Measurements from ENCODE around the gene RAPSN. TPM values are rescaled to one million over a fixed set of nuclear protein-coding genes. Genes with fewer than 3 reads are reported as not detected.
A peak's percentile ranks its signal among the peaks of the same experiment; 100 is the strongest.

RAPSN gene
- polyA plus RNA-seq, 3 donors: 1.2 TPM; not detected in 2

DNA sequence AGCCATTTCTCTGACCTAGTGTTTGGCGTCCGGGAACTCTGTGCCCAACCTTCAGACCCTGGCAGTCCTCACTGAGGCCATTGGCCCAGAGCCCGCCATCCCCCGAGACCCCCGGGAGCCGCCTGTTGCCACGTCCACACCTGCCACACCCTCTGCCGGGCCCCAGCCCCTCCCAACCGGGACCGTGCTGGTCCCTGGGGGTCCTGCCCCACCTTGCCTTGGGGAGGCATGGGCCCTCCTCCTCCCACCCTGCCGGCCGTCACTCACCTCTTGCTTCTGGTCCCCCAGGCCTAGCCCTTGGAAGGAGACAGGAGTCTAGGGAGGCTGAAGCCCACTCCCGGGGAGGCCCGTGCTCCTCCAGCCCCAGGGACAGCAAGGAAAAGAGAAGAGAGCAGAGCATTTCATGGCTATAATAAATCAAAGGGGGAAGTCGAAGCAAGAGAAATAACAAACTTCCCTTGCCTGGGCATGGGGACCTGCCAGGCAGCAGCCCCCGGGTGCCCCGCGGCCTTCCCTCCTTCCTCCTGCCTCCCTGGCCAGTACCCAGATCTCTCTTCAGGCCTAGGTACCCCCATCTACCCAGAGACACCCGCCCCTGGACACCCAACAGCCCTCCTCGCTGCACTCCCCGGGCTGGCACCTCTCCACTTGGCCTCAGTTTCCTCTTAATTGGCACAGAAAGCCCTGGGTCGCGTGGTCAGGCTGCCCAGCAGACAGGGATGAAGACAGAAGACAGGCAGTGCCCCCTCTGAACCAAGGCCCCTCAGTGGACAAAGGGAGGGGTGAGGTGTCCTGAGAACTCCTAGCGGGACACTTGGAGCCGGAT lies 53.5 kb downstream of the RAPSN start:
- peak overlapping the region; percentile 79 for H3K4me2 ChIP-seq (replicated peaks; ENCODE audit: extremely low read depth, low read length, poor library complexity, severe bottlenecking)
- peak overlapping the region; percentile 80 to 94 for H3K4me3 Mint-ChIP-seq

More for the DNA sequence above, 53.5 kb downstream of the RAPSN start:
- no peaks in the 10 kb centered on the region for H4K20me1 ChIP-seq (ENCODE audit: insufficient read depth, low read length)
- H3K79me2 ChIP-seq (ENCODE audit: insufficient read depth, low read length): peaks cover 61% of the 10 kb centered on the region
- 2% methylated on average over 19 of the region's 25 CpGs for WGBS (ENCODE audit: insufficient coverage)
- H3K27ac ChIP-seq (ENCODE audit: low read depth in 1 of 2, low read length in 2 of 2): peak overlapping the region; percentile 98 to 100
- H3K36me3 ChIP-seq (replicated peaks in 1 of 2; ENCODE audit: control insufficient read depth in 1 of 2, insufficient read depth in 2 of 2, low read length in 2 of 2): no peaks in the 10 kb centered on the region
- H3K4me1 Mint-ChIP-seq: peaks cover 66% of the 10 kb centered on the region
- peak in 2 of 3 donors; percentile 45 to 67 for DNase-seq
- H3K27ac Mint-ChIP-seq: peak overlapping the region; percentile 99 to 100 (median 100)
- peak overlapping the region; percentile 99 for H3K9ac ChIP-seq (ENCODE audit: insufficient read depth, low read length, poor library complexity, severe bottlenecking)
- H3K9me3 ChIP-seq (replicated peaks in 1 of 2; ENCODE audit: control insufficient read depth in 1 of 2, insufficient read depth in 1 of 2, low read length in 2 of 2): no peaks in the 10 kb centered on the region
- H3K9me3 Mint-ChIP-seq: peaks cover 0 to 2% (median 0%) of the 10 kb centered on the region in 7 donors
- H3K27me3 Mint-ChIP-seq (ENCODE audit: low read depth in 3 of 3): no peaks in the 10 kb centered on the region
- peak overlapping the region; percentile 26 to 65 (median 51) for H3K4me3 ChIP-seq (replicated peaks in 1 of 3; ENCODE audit: low read depth in 2 of 3, low read length in 3 of 3)
- H3K36me3 Mint-ChIP-seq: peaks cover 6 to 32% of the 10 kb centered on the region in 2 donors
- H3K27me3 ChIP-seq (ENCODE audit: control insufficient read depth in 2 of 2, insufficient read depth in 2 of 2, low read length in 2 of 2): no peaks in the 10 kb centered on the region
- H2AFZ ChIP-seq (ENCODE audit: insufficient read depth, low read depth, low read length, poor library complexity, severe bottlenecking): no peak overlapping the region
- TF ChIP-seq, protein P1, sequence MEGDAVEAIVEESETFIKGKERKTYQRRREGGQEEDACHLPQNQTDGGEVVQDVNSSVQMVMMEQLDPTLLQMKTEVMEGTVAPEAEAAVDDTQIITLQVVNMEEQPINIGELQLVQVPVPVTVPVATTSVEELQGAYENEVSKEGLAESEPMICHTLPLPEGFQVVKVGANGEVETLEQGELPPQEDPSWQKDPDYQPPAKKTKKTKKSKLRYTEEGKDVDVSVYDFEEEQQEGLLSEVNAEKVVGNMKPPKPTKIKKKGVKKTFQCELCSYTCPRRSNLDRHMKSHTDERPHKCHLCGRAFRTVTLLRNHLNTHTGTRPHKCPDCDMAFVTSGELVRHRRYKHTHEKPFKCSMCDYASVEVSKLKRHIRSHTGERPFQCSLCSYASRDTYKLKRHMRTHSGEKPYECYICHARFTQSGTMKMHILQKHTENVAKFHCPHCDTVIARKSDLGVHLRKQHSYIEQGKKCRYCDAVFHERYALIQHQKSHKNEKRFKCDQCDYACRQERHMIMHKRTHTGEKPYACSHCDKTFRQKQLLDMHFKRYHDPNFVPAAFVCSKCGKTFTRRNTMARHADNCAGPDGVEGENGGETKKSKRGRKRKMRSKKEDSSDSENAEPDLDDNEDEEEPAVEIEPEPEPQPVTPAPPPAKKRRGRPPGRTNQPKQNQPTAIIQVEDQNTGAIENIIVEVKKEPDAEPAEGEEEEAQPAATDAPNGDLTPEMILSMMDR (IDR thresholded peaks at IDR 0.05): no peak
- intact Hi-C loops (cut with micrococcal nuclease): no loop called here
- peaks cover 73 to 80% of the 10 kb centered on the region in 2 donors for H3K4me1 ChIP-seq (ENCODE audit: control insufficient read depth in 1 of 2, insufficient read depth in 2 of 2, low read length in 2 of 2)
